Islet precursor cell (in vitro differentiated cells): ENCODE results near the gene REG1A.

Experiments
- DNase-seq: peaks from one replicate; pipeline ENCODE4 v3.0.0-alpha.2; 2018

Gene REG1A

DNA sequence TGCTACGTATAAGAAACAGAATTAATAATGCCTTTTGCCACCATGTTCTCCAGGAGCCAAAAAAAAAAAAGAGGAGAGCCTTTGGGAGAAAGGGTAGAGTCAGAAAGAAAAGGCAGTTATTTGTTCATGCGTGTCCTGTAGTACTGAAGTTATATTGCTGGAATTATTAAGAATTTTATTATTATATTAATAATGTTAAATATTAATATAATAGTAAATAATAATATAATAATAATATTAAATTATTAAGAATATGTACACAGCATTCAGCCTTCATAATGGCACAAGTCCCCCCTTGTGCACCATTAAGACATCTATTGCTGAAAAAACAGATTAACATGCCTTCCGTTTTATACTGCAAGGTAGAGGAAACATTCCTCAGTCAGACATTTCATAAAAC lies 8.1 kb downstream of the REG1A start:
- no peak for DNase-seq

DNA sequence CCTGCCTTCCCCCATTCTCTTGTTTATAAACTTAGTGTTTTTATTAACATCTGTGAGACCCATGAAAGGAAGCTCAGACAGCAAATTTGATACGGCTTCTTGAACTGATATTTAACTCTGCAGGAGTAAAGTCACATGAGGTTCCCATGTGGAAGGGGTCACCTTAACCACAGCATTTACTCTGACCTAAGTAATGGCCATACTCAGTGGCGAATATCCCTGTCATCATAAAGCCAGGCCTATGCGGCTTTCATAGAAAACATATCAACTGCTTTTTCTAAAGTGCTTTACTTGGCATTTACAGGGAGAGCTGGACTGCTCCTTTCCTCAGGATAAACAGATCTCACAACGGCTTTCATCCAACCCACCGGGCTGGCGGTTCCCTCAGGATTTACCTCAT lies 9.0 kb downstream of the REG1A start:
- DNase-seq: no peak

GRCh38 chr2:79129804-79130203 lies 9.5 kb downstream of the REG1A start:
- no peak for DNase-seq

DNA sequence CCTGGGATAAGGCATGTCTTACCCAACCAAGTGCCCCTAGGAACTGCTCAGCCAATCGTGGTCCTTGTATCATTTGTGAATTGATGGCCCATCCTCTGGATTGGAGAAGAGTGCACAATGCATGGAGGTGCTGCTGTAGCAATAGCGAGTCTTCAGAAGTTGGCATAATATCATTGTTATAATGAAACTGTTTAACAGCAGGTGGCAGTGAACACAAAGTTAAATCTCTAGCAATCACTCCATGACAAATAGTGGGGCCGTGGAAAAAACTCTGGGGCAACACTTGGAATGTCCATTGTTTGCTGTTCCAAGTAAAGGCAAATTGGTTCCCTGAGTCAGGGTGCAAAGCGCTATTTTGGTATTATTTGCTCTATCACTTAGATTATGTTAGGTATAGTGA lies 11.4 kb downstream of the REG1A start:
- DNase-seq: no peak

- no peak for DNase-seq
Measured at GRCh38 chr2:79138385-79138784, 18.1 kb downstream of the REG1A start.

GRCh38 chr2:79139423-79139822 lies 19.1 kb downstream of the REG1A start:
- DNase-seq: no peak

DNA sequence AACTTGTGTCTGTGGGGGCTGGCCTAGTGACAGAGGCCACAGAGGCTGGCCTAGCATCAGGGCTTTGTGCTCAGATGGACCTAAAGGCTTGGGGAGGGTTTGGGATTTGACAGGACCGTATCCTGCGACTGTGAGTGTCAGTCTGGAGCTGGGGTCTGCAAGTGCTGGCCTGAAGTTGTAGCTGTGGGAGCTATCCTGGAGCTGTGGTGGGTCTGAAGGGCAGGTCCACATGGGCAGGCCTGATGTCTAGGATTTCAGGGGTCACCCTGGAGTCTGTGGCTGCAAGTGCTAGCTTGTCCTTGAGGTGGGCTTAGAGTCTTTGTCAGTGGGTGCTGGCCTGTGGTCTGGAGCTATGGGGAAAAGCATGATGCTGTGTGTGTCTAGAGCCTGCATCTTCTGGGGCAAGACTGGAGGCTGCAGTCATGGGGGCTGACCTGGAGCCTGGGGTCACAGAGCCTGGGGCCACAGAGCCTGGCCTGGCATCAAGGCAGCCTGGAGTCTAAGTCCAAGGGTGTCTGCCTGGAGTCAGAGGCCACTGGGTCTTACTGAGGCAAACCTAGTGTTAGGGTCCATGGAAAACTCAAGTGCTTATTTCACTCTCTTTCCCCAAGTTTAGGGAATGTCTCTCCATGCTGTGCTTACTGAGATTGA lies 35.7 kb downstream of the REG1A start:
- no peak for DNase-seq

DNA sequence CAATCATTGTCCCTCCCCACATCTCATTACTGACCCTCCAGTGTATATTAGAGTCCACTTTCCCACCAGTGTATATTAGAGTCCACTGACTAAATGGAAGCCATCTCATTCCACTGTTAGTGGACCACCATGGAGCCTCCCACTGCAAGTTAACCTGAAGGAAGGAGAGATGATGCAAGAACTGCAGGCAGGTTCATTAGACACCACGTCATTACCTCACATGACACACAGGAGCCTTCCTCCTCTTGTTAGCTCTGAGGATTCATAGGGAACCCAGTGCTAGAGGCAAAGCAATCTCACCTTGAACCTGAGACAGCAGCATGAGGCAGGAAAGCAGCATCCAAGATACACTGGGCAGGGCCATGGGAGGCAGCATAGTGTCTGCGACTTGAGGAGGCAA lies 38.7 kb downstream of the REG1A start:
- DNase-seq: no peak

DNA sequence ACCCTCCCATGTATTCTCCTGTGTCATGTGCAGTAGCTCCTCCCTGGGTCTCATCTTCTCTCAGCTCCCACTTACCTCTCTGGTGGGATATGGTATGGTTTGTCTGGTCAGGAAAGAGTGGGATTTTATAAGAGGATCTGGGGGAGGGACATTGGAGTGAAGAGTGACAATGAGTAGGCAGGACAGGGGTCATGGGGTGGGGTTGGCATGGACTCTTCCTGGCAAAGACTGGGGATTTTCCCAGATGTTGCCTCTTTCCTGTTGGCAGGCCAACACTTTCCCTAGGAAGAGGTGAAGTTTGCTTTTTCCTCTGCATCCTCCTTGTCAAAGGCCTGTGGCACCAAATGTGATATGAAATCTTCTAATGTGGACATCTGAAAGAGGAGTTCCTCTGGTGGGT lies 39.4 kb downstream of the REG1A start, which contains the start of gene REG3A:
Gene REG3A (minus strand): TSS at position 101 of the 400 bp plus-strand sequence. CDS start 348 bp downstream, outside the sequence.
- no peak for DNase-seq

GRCh38 chr2:79162132-79162531 lies 41.8 kb downstream of the REG1A start:
- DNase-seq: no peak

GRCh38 chr2:79162801-79163200 lies 42.5 kb downstream of the REG1A start:
- DNase-seq: no peak

- DNase-seq: no peak
Measured at GRCh38 chr2:79171348-79171958, 51.2 kb downstream of the REG1A start.
